ENCODE results near the gene RPS19.

RPS19 gene

DNA sequence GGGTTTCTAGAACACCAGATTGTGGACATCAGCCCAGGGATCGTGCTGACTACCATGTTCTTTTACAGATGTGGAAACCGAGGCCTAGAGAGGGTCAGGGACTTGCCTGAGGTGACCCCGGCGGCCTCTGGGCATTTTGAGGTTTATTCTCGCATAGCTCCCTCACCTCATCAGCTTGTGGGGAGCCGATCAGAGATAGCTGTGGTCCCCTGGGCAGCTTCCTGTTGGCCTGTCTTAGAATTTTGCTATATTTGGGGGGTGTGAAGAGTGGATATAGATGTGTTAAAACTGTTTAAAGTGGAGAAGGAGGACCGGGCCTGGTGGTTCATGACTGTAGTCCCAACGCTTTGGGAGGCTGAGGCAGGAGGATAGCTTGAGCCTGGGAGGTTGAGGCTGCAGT lies 29.8 kb downstream of the RPS19 start:
- no peak for DNase-seq
- Histone ChIP-seq H3K27me3 (replicated peaks) (no peaks in the 10 kb centered on the region), H3K27ac (no peak overlapping the region), H3K36me3 (replicated peaks) (peaks cover 25% of the 10 kb centered on the region), H3K4me3 (ENCODE audit: low read depth, low read length) (no peak overlapping the region)
- TF ChIP-seq, protein P1, sequence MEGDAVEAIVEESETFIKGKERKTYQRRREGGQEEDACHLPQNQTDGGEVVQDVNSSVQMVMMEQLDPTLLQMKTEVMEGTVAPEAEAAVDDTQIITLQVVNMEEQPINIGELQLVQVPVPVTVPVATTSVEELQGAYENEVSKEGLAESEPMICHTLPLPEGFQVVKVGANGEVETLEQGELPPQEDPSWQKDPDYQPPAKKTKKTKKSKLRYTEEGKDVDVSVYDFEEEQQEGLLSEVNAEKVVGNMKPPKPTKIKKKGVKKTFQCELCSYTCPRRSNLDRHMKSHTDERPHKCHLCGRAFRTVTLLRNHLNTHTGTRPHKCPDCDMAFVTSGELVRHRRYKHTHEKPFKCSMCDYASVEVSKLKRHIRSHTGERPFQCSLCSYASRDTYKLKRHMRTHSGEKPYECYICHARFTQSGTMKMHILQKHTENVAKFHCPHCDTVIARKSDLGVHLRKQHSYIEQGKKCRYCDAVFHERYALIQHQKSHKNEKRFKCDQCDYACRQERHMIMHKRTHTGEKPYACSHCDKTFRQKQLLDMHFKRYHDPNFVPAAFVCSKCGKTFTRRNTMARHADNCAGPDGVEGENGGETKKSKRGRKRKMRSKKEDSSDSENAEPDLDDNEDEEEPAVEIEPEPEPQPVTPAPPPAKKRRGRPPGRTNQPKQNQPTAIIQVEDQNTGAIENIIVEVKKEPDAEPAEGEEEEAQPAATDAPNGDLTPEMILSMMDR (IDR thresholded peaks at IDR 0.05; ENCODE audit: low read depth, low read length, missing control alignments): no peak
- in situ Hi-C loops (cut with HindIII; ENCODE audit: low pct_ligation_motif_present, low sequenced_read_pairs): no loop called here

DNA sequence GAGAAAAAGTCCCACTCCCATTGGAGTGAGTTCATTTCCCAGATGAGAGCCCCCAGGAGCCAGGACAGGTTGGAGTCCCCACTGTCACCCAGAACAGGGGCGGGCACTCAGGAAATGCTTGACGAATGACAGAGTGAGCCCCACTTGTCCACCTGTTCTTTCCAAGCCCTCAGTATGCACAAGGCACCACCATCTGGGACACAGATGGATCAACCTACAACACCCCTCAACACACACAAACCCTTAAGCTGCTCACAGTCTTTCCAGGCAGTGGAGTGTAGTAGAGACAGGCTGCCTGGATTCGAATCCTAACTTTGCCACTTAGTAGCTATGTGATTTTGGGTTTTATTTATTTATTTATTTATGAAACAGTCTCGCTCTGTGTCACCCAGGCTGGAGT lies 30.9 kb downstream of the RPS19 start:
- H3K27ac ChIP-seq: no peak overlapping the region
- in situ Hi-C loops (cut with HindIII; ENCODE audit: low pct_ligation_motif_present, low sequenced_read_pairs): no loop called here
- no peaks in the 10 kb centered on the region for H3K27me3 ChIP-seq (replicated peaks)
- no peak overlapping the region for H3K4me3 ChIP-seq (ENCODE audit: low read depth, low read length)
- DNase-seq: no peak
- peaks cover 33% of the 10 kb centered on the region for H3K36me3 ChIP-seq (replicated peaks)
- TF ChIP-seq, protein P1 (IDR thresholded peaks at IDR 0.05; ENCODE audit: low read depth, low read length, missing control alignments): no peak

DNA sequence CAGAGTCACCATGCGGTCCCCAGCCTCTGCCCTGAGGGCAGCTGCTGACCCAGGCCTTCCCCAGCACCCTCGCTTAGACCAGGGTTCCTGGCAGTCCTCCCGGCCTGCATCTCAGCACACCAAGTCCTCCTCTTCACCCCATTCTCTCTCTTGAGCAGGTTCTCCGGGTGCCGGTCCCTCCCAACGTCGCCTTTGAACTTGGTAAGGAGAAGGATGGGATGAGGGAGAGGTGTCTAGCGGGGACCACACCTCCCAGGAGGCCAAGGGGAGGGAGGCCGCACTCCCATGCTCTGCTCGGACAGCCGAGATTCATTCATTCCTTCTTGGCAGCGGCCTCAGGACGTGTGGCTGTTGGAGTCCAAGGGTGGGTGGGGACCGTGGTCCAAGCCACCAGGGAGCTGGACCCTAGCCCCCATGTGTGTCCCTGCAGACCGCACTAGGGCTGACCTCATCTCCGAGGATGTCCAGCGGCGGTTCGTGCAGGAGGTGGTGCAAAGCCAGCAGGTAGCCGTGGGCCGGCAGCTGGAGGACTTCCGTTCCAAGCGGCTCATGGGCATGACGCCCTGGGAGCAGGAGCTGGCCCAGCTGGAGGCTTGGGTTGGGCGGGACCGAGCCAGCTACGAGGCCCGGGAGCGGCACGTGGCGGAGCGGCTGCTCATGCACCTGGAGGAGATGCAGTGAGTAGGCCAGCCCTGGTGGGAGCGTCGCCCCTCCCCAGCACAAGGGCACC lies 32.3 kb downstream of the RPS19 start:
- Histone ChIP-seq H3K4me3 (ENCODE audit: low read depth, low read length) (no peak overlapping the region), H3K27me3 (replicated peaks) (no peaks in the 10 kb centered on the region), H3K27ac (no peak overlapping the region), H3K36me3 (replicated peaks) (peaks cover 39% of the 10 kb centered on the region)
- in situ Hi-C loops (cut with HindIII; ENCODE audit: low pct_ligation_motif_present, low sequenced_read_pairs): no loop called here
- DNase-seq: no peak
- TF ChIP-seq, protein P1 (IDR thresholded peaks at IDR 0.05; ENCODE audit: low read depth, low read length, missing control alignments): peak; percentile 5

DNA sequence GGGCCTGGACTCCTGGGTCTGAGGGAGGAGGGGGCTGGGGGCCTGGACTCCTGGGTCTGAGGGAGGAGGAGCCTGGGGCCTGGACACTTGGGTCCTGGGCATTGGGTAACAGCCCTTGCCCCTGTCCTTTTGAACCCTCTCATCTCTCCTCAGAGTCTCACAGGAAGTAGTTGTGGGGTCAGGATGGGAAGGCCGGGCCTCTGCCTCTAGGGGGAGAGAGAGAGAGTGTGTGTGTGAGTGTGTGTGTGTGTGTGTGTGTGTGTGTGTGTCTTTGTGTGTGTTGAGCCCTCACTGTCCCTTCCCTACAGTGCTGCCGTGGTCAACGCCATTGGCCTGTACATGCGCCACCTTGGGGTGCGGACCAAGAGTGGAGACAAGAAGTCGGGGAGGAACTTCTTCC lies 33.8 kb downstream of the RPS19 start:
- Histone ChIP-seq H3K27me3 (replicated peaks) (no peaks in the 10 kb centered on the region), H3K27ac (no peak overlapping the region), H3K4me3 (ENCODE audit: low read depth, low read length) (no peak overlapping the region), H3K36me3 (replicated peaks) (peaks cover 53% of the 10 kb centered on the region)
- peak; percentile 15 for DNase-seq
- in situ Hi-C loops (cut with HindIII; ENCODE audit: low pct_ligation_motif_present, low sequenced_read_pairs): no loop called here
- TF ChIP-seq, protein P1 (IDR thresholded peaks at IDR 0.05; ENCODE audit: low read depth, low read length, missing control alignments): peak; percentile 54

DNA sequence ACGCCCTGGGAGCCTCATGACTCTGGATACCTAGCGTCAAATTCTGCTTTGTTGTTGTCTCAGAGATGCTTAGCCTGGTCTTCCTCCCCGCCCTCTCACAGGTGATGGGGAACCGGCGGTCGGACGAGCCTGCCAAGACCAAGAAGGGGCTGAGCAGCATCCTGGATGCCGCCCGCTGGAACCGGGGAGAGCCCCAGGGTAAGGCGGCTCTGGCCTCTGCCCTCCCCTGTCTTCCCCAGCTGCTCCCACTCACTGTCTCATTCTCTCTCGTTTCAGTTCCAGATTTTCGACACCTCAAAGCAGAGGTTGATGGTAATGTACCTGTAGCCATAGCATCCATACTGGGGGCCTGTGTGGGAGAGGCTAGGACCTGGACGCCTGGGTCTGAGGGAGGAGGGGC lies 34.3 kb downstream of the RPS19 start:
- TF ChIP-seq, protein P1 (IDR thresholded peaks at IDR 0.05; ENCODE audit: low read depth, low read length, missing control alignments): no peak
- Histone ChIP-seq H3K4me3 (ENCODE audit: low read depth, low read length) (no peak overlapping the region), H3K27me3 (replicated peaks) (no peaks in the 10 kb centered on the region), H3K27ac (no peak overlapping the region), H3K36me3 (replicated peaks) (peaks cover 50% of the 10 kb centered on the region)
- in situ Hi-C loops (cut with HindIII; ENCODE audit: low pct_ligation_motif_present, low sequenced_read_pairs): no loop called here
- no peak for DNase-seq
